GM21528 (cell line): ENCODE data around the gene GOLT1A.

ENCODE experiments used
- ATAC-seq: cut with Tn5 transposase; IDR thresholded peaks from one replicate; pipeline ENCODE4 v1.9.1; 2021; ENCODE audit warnings: mild to moderate bottlenecking, moderate library complexity; ENCODE audit not compliant: unreplicated experiment, low FRiP score

GOLT1A gene

DNA sequence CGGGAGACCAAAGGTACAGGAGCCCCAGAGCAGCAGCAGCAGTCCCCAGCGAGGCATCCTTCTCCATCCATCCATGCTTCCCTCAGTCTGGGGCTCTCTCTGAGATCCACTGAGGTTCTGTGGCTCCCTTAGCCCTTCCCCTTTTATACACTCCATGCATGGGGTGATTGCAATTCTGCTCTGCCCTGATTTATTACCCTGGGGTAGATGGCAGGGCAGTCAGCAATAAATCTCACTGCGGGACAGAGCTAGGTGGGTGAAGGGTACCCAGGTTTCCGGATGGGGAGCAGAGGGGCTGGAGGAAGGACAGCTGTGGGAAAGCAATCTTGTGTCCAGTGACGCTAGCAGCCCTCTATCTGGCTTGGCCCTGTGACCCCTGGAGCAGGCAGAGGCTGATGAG lies 47.6 kb downstream of the GOLT1A start, which contains the start of gene REN:
Gene REN (minus strand): TSS at position 119 of the 400 bp plus-strand sequence. CDS start 44 bp downstream, at position 75.
- no peak for ATAC-seq

DNA sequence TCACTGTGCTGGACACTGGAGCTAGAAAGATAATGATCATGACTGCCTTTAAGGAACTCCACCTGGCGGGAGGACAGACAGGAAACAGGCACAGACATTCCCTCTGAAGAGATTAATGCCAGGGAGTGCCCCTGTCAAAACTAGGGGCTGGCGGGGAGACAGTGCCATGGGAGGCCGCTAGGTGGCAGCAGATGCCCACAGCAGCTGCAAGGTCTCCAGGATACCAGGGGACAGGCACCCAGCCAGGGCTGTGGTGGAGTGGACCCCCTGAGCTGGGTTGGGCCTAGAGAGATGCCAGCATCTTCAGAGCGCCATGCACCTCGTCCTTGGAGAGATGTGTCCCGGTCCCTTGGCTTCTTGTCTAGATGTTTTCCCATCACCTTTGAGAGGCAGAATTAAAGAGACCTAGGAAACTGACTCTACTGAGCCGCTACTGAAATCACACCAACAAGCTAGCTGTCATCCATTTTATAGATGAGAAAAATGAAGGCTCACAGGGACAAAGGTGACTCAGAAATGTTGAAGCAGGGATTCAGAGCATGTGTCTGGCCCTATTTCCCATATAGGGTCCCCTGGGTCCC lies 51.2 kb downstream of the GOLT1A start:
- ATAC-seq = peak; percentile 72

DNA sequence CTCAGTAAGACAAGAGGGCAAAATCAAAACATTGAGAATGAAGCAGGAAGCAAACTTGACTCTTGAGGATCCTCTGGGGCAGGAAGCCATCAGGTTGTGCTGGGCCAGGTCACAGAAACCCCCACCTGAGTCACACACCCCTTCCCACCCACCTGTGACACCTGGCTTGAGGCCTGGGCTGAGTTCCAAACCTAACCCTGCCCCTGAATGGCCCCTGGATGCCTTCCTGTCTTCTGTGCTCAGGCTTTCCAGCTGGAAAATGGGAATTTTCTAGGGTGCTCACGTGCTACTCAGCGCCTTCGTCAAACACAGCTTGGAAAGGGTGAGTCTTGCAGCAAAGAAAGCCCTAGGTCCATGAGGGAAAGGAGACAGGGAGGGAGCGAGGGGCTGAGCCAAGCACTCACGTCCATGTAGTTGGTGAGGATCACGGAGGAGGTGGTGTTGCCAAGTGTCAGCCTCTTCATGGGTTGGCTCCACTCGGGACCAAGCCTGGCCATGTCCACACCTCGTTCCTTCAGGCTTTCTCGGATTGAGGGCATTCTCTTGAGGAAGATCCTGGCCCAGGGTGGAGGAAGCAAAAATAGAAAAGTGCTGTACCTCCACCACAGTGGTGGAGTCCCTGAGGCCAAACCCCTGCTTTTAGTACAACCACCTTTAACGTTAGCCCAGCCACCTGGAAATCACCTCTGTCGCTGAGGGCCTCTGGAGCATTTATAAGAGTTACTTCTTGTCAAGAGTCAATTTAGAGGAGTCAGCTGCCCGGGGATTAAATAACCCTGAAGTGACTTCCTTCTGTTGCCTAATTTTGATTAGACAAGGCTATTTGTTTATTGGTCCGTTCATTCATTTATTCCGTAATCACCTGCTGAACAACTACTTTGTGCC lies 51.9 kb downstream of the GOLT1A start:
- ATAC-seq = no peak

DNA sequence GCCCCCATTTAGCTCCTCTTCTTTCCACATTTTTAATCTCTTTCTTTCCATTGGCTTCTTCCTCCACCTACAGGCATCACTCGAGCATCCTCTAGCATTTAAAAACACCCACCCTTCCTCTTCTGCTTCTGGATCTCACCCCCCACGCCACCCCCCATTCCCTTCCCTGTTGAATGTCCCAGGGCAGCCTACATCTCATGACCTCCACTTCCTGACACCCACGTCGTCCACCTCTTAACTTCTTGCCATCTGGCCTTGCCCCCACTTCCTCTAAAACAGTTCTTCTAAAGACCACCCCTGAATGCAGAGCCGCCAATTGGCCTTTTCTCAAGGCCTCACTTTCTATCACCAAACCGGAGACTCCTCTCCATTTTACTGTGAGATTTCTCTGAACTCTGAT lies 55.8 kb downstream of the GOLT1A start:
- ATAC-seq = no peak

DNA sequence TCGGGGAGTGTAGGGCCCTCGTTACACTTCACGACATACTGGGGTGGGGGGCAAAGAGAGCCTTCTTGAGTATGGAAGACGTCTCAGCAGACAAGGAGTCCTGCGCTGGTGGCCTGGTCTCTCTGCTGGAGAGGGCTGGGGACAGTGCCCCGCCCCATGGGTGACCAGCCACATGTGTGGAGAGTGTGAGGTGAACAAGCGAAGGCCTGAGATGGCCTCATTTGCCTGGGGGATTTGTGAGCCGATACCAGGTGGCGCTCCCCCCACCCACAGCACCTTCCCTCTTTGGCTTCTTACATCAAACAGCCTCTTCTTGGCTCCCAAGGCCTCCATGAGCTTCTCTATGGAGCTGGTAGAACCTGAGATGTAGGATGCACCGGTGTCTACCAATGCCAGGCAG lies 57.9 kb downstream of the GOLT1A start:
- ATAC-seq = no peak

DNA sequence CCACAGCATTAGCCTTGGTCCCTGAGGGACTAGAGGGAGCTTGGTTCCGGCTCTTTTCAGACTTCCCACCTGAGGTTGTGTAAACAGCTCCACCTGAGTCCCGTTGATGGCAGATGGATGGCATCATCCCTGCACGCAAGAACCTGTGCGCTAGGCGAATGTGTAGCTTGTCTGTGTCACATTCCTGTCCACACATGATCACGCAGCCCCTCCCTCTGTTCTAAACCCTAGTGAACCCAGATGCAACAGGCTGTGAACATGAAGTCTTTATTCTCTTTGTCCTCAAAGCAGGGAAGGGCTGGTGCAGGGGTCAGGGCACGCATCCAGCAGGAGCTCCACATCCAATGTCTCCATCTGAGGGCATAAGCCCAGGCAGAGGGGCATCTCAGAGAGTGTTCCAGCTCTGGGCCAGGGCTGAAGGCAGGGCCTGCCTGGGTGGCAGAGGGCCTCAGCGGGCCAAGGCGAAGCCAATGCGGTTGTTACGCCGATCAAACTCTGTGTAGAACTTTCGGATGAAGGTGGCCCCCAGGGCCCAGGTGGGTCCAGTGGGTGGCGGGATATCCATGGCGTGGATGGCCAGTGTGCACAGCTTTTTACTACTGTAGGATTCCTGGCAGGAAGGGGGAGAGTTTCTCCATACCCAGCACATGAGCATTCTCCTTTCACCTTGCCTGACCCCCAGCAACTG lies 59.1 kb downstream of the GOLT1A start:
- ATAC-seq = no peak

DNA sequence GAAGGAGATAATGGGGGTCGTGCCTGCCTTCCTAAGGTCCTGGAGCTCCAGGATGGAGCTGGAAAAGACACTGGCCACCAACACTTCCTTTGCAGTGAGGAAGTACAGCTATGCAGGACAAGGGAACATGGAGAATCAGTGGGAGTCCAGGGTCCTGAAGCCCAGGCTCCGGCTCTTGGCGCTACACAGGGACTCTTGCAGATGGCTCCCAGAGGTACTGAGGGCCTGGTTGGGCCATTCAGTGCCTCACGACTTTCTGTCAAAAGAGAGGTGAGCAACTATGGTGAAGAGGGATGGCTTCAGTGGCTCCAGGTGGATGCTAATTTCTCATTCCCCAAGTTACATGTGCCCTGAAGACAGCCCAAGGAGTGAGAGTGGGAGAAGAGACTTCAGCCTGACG lies 60.1 kb downstream of the GOLT1A start:
- no peak for ATAC-seq

DNA sequence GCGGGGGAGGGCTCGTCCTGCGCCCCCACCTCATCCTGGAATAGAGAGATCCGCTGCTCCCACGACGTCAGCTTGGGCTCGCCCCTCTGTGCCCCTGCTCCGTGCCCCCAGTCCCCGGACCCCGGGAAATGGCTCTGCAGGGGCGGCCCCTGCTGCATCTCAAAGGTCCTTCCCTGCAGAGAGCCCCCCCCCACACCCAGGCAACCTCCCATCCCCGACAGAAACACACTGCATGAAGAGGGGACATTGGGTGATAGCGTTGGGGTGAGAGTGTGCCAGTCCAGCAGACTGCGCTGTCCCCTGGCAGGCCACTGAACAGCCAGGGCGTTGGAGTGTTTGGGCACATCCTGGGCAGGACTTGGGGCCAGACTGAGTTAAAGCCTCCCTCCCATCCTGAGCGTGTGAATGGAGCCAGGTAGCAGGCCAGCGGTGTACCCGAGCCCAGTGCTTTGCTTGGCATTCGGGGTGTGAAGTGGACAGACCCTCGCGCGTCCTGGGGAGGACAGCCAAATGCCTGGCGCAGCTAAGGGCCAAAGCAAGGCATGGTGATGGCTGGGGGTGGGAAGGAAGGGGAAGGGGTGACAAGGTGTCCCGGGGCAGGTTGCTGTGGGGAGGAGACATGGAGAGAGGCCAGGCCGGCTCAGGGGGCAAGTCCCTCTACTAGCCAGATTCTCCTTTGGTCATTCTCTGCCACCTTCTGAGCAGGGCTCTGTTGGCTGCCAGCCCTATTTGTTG lies 61.3 kb downstream of the GOLT1A start:
- no peak for ATAC-seq

DNA sequence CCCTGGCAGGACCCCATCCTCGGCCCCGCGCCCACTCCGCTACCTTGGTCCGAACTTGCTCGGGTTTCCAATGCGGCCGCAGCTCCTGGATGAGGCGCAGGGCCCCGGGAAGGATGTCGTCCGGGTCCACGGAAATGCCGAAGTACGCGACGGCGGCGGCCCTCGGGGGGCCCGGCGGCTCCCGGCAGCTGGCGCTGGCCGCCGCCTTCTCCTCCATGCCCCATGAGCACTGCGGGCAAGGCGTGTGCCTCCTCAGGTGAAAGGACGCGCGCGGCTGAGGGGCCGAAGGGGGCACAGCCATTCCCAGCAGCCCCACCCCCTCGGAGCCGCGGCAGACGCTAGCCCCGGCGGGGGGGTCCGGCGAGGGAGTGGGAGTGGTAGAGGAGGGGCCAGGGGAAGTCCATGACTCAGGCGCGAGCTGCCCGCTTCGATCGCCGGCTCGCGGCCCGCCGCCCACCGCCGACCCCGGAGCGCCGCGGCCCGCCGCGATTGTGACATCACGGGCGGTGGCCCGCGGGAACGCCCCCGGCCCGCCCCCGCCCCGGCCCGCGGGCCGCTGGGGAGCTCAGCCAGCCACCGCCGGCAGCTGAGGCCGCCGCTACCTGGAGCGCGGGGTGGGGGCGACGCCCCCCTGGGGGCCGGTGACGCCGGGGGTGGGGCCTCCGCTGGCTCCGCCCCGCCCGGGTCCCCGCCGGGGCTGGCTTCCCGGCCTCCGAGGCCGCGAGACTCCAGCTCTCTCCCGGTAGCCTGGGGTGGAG lies 62.1 kb downstream of the GOLT1A start, which contains the start of gene ETNK2:
Gene ETNK2 (minus strand): TSS at position 493 of the 758 bp plus-strand sequence. CDS start 192 bp downstream, at position 301.
- no peak for ATAC-seq

DNA sequence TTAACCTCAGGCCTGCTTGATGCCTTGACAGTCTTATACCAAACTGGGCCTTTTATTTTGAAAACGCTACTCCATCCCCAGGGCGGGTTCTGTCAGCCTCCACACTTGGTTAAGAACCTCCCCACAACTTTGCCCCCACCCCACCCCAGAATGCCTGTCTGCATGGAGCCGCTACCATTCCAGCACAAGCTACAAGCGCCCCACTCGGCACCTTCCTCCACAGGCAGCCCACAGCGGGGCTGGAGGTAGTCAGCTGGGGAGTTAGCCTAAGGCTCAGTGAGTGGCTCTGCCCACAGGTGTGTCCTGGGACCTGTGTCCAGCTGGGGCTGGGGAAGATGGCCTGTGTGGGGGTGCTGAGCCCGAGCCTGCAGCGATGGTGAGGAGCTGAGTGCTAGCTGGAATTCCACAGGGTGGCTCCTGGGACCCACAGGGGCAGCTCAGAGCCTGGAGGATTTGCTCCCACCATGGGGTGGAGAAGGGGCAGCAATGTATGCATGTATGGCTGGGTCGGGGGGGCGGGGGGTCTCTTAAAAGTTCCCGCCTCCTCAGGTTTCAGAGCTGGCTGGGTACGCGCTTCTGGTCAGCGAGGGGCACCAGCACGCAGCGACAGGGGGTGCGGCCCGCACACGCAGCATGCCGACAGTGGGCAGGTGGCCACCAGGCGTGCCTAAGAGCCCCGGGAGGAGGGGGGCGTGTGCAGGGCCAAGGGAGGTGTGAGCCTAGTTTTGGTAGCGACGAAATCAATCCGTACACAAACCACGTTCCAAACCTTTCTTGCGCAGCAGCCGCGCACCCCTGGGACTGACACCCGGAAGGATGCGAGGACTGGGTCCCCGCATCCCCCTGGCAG lies 62.9 kb downstream of the GOLT1A start:
- ATAC-seq = no peak

DNA sequence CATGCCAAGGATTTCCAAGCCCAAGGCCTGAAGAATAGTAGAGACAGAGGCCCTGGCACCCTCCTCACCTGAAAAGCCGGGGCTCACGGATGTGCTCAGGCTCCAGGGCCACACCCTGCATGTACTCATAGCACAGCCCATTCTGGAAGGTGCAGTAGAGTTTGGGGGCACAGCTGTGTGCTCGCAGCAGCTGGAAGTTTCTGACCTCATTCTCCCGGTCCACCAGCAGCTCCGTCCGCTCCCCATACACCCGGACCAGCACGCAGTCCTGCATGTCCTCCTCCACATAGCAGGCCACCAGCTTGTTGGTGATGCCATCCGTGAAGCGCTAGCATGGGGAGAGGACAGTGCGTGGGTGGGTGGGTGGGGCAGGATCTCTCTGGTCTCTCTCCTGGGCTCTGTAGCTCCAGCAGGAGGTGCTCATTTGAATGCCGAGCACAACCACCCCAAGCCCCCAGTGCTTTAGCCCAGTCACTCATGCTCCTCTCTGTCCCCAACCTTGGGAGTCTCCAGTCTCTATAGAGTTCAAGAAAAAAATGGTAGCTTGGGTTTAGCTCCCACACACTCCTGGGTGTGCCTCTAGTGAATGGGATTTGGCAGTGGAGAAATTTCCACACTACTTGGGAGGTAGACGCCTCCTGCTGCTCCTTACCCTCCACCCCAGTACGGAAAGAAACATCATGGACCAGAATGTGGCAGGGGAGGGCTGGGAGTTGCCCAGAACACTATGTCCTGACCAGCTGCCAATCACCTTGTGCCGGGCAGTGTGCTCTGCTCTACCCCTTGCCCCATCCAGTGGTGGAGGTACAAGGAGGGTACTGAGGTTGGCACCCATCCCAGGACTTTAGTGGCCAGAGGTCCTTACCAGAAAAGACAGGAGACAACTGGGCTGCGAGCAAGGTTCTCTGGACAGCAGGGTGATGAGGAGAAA lies 63.9 kb downstream of the GOLT1A start:
- ATAC-seq = no peak

DNA sequence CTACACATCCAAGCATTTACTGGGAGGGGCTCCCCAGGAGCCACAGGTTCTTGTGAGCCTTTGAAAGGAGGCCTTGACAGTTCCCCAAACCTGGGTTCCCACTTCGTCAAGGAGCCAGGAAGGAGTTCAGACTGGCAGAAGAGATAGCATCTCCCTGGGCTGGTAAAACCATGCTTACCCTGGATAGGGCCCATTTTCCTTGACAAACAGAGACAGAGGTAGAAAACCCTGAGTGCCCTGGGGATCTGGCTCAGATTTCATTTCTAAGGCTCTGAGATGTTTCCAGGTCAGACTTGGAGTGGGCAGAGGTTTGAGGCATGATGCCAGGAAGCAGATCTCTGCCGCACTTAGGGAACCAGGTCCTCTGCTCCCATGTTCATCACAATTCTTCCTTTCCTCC lies 64.7 kb downstream of the GOLT1A start:
- no peak for ATAC-seq
